NCI-H187 (cell line): Measurements from ENCODE around the gene SPRR2E.
"Not testable (repeated sequence)": the region's sequence is repeated elsewhere in the genome, so short reads cannot be mapped to it uniquely, and the experiment has no call there.

ENCODE experiments used
- DNase-seq, 2 experiments: peaks; one replicate each; lab custom pipeline; 2025; lab: John Stamatoyannopoulos, UW

SPRR2E gene

GRCh38 chr1:153058826-153059784, 35.2 kb downstream of the SPRR2E start:
- no peak for DNase-seq

DNA sequence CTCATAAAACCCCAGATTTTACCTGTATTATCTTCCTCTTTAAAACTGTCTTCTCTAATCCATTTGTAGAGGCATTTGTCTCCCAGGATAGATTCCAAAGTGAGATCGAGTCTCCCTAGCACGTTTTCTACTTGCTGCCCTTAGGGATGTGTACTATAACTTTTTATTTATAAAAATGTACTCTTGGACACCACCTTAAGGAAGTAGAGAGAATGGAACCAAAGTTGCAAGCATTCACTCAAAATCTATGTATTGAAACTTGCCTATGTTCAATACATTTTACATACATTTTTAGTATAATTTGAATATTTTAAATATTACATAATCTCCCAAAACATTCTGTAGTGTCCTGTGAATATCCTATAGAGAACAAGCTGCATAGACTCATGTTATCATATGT, 36.2 kb downstream of the SPRR2E start:
- DNase-seq, result no peak

- no peak for DNase-seq
Observed at GRCh38 chr1:153057375-153057774, 37.0 kb downstream of the SPRR2E start, which contains the start of gene SPRR2A. TSS of gene SPRR2A (minus strand) at chr1:153057512. CDS start at chr1:153056735, 777 bp downstream.

DNA sequence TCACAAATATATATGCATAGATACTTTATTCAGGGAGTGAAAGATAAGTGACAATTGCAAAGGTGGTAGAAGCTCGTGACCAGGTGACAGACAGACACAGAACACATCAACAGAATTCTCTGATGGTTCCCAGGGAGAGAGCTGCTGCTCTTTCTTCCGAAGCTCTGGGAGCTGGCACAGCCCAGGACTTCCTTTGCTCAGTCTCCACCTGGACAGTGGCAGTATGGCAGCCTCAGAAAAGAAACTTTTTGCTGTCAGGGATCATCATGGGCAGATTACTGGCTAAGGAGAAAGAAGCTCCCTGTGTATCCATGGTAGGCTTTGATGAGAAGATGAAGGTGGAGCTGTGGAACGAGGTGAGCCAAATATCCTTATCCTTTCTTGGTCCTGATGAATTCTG, 38.2 kb downstream of the SPRR2E start:
- DNase-seq, result not testable (repeated sequence)

DNA sequence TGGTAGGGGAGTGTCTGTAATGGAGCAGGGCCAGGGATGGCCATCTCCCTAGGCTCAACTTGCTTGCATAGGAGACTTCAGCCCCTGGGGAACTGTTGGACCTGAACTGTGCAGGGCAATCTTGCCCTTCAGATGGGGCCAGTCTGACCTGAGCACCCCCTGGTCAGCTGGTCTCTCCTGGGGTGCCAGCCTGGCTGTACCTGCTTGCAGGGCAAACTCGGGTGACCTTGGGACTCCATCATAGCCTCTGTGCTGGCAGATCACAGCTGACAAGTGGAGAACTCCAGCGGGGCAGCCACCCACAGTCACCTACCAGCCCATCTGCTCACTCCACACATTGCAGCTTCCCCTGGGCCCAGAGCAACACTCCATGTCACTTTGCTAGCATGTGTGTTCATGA, 45.1 kb downstream of the SPRR2E start:
- no peak for DNase-seq
